Activated CD4-positive, alpha-beta T cell treated with anti-CD3 and anti-CD28 coated beads, Interleukin-2, amount 50 U/mL, for 4 hours (primary cell): ENCODE measurements around the gene SCAMP2.

Experiments
- DNase-seq, 2 experiments: peaks; one replicate each; pipeline ENCODE4 v3.0.0-alpha.2; 2020

Gene SCAMP2

GRCh38 chr15:74857671-74858368, 15.3 kb downstream of the SCAMP2 start:
- DNase-seq = no peak

DNA sequence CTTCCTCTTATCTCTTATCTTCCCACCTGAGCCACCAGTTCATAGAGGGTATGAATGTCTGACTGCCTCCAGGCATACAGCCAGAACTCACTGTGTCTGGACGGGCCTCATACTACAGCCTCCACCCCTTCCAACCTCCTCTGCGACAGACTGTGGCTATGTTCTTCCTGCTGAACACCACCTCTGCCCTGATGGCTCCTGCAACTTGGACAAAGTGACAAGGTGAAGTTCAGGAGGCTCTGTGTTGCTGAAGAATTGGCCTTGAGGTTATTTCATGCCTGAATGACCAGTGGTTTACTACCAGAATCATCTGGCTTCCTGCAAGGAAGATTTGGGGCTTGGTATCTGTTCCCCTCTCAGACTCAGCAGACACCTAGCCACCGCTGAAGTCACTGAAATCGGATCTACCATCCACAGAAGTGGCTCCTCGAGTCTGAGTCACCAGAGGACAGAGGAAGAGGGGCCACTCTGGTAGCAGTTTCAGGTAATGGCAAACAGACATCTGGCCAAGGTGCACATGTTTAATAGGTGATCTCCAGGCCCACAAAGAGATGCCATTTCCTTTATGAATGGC, 16.0 kb downstream of the SCAMP2 start:
- DNase-seq = no peak

GRCh38 chr15:74856537-74856936, 16.6 kb downstream of the SCAMP2 start:
- DNase-seq = no peak

DNA sequence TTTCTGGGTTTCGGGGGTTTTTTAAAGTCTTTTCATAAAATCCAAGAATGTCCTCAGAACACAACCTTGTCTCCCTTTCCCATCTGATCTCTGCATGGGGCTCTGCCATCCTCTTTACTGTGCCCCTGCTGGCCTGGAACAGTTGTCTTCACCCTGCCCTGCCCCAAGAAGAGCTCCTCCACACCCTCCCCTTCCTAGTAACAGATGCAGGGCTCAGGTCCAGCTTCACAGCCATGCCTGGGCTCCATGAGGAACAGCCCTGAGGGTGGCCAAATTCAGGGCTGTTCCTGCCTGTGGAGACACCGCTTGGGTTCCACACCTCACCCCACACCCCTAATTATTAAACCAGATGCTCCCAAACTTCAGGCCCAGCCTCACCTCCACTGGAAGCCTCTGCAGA, 17.3 kb downstream of the SCAMP2 start:
- no peak for DNase-seq

DNA sequence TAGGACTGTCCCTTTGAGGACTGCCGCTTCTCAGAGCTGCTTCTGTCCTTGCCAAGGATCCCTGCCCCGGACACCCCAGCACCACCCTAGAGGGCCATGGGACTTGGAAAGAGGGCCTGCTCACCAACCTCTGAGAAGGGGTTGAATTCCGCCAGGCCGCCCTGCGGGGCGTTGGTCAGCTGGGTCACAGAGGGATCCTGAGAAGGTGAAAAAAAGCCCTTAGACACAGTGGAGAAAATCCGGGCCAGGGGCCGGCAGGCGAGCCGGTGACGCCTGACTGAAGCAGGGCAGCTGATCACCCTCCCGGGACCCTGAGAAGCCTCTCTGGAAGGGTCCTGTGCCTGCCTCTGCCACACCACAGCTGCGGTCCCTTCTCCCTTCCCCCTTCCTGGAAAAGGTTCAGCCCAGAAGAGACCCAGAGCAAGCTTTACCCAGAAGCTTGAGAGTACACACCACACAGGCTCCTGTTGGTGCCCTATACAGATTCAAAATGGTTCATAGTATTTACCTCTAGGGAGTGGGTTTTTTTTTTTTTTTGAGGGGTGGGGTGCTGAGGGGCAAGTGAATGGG, 18.6 kb downstream of the SCAMP2 start:
- DNase-seq = no peak

GRCh38 chr15:74851960-74852359, 21.2 kb downstream of the SCAMP2 start:
- DNase-seq = no peak

DNA sequence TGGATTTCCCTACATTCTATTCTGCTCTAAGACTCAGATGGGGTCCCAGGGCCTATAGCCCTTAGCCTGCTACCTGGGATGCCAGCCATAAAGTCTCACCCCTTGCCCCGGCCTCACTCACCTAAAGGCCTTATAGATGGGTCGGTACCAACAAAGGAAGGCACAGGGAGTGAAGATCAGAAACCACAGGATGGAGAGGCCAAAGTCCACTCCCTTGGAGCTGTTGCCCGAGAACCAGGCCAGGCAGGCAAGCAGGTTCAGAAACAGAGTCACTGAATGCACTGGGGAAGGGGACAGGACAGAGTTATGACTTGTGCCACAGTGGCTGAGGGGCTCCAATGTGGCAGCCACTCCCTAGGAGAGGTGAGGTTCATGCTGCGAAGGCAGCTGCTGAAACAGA, 22.8 kb downstream of the SCAMP2 start:
- DNase-seq = no peak

DNA sequence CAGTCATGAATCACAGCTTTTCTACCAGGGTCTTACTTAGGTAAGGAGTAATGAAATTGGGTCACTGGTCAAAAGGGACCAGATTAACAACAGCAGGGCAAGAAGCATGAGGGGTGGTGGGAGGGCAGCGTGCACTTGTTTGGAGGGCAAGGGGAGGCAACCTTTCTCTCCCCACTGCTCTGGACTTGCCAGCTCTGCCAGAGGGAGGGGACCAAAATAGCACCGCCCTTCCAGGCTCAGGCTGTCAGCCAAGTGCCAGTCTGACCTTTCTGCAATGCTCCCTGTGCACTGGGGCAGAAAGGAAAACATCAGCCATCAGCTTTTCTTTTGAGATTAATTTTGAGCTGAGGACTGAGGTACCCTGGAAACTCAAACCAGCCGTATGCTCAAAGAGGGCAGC, 25.7 kb downstream of the SCAMP2 start:
- DNase-seq = no peak

DNA sequence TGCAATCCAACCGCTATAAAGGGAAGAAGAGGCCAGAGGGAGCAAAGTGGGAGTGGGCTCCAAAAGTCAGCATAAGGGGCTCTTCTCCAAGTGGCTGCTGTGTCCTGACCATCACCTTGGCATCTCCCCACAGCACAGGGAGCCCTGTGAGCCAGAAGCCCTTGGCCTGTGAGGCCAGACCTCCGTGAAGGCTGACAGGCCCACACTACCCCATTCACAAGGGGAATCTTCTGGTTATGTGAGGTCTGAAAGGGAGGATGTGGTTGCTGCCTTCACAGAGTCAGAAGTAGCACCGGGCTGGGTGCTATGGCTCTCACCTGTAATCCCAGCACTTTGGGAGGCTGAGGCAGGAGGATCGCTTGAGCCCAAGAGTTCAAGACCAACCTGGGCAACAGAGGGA, 27.6 kb downstream of the SCAMP2 start:
- no peak for DNase-seq

- peak; percentile 50 to 55 for DNase-seq
These were observed 28.0 kb downstream of the SCAMP2 start for GRCh38 chr15:74845208-74845568.

- DNase-seq = peak in 1 of 2 experiments; percentile 19
These were observed 28.6 kb downstream of the SCAMP2 start for GRCh38 chr15:74844319-74845207.

DNA sequence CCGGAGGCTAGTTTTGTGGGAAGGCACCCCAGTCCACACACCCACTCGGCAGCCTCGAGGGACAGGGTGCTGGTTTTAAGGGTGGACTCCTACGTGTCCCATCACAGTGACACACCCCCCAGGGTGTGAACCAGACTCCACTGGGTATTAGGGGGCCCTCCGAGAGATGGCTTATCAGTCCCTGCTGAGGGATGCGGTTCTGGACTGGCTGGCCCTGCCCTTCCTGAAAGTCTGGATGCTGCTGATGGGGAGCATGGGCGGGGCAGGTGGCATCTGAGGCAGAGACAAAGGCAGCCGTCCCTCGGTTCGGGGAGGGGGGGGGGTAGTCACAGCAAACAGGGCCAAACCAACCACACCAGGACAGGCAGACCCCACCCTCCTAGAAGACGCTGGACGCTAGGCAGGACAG, 29.3 kb downstream of the SCAMP2 start:
- no peak for DNase-seq

DNA sequence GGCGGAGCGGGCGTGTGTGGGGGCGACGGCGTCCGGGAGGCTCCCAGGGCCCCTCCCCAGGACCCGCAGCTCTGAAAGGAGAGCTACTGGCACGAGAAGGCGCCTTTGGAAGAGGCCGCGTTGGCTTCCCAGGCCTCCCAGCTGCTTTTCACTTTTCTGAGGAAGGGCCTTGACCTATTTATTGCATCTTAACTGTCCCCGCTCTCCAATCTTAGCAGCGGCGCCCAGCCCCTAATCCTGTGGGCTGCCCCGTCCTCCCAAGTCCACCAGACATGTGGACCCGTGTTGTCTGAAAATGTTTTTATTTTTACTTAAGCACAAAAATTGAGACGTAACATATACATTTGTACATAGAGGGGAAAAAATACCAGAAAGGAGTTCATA, 29.7 kb downstream of the SCAMP2 start:
- no peak for DNase-seq

DNA sequence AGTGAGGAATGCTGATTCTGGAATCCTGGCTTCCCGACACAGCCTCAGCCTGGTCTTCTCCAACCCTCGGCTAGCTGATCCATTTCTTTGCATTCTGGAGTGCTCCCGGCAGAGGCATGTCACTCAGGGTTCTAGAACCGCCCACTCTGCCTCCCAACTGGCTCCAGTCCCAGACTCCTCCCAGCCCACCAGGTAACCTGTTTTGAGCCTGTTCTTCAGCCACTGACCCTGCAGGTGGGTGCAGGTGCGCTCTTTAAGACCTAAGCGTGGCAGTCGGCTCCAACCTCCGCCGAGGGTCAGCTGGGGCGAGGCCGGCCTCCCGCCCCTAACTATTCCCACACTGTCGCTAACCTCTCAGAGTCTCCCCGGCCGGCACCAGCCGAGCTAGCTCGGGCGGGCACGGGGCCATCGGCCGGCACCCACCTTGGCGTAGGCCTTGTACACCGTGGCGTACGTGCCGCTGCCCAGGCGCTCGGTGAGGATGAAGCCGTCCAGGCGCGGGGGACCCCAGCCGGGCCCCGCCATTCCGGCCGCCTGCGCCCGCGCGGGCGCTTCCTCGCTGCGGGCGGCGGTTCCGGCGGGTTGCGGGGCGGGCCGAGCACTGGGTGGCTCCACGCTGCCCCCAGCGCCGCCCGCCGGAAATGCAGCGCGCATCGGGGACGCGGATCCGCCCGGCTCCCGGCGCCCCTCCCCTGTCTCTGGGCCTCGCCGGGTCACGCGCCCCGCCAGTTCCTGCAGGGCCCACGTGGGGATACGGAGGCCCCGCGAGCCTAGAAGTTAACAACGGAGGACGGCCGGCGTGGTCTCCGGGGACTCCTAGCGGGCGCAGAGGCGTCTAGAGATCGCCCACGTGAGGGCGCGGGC, 30.4 kb downstream of the SCAMP2 start, which contains the start of gene ULK3:
TSS of gene ULK3 (minus strand) at position 576 of the 864 bp plus-strand sequence. CDS start at position 525, 51 bp downstream.
- DNase-seq = peak; percentile 85 to 89

DNA sequence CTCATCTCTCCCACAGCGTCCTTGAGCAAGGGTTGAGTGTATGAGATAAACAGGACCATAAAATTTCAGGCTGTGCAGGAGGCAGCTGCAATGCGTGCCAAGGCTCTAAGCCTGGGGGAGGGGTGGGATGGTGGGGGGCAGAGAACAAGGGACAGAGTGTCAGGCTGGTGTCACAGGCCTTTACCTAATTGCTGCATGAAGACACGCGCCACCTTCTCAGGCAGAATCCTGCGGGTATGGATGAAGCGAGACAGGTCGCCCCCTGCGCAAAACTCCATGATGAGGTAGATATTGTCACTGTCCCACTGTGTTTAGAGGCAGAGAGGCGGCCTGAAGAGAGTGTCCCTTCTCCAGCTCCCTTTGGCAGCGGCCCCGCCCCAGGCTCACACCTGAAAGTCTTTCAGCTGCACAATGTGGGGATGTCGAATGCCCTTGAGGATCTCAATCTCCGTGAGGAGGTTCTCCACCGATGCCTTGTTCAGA, 31.2 kb downstream of the SCAMP2 start:
- DNase-seq = no peak

- DNase-seq = no peak
These were observed 32.1 kb downstream of the SCAMP2 start for GRCh38 chr15:74840851-74841775.

GRCh38 chr15:74839526-74840395, 33.4 kb downstream of the SCAMP2 start:
- DNase-seq = no peak

DNA sequence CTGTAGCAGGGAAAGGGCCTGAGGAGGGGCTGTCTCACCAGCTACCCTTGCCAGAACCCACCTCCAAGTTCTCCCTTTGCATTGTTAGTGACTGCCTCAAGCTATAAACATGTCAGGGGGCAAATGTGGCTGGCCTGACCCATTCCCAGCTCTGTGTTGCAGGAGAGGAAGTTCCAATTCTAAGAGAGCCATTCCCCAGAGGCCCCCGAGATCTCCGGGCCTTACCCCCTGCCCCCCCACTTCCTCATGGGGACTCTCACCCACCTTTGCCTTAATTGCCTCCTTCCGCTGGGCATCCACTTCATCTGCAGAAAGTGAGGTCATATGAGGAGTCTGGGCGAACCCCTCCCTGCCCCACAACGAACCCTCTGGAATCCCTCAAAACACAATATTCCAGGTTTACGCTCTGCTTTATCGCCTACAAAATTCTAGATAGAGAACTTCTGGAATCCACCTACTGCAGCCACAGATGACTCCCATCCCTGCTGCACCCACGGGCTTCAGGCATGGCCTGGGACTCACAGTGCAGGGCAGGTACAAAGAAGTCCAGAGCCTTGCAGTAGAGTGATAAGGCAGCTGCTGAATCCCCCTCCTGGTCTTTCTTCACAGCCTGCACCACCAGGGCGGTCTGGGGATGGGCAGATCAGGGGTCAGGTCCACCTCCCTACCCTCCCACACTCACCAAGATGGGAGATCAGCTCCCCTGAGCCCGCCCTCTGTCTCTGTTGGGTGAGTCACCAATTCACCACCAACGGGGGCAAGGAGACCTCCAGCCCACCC, 34.2 kb downstream of the SCAMP2 start:
- DNase-seq = no peak

- DNase-seq = no peak
These were observed 35.0 kb downstream of the SCAMP2 start for GRCh38 chr15:74838137-74838516.
